ENCODE measurements around the gene DCAF5. TPM values are rescaled to one million over a fixed set of nuclear protein-coding genes. Genes with fewer than 3 reads are reported as not detected.

Gene DCAF5
- total RNA-seq, 1 donor = 24.2 TPM

- TF ChIP-seq CTCF (IDR thresholded peaks at IDR 0.05; ENCODE audit: insufficient read depth, low read depth, low read length) = no peak
- DNase-seq (ENCODE audit: low read depth) = peak; percentile 88
- no peak overlapping the region for H3K4me3 ChIP-seq (ENCODE audit: low read depth, low read length)
Measured at GRCh38 chr14:69044965-69045555, 107.9 kb downstream of the DCAF5 start.

GRCh38 chr14:69044296-69044695 is 108.6 kb downstream of the DCAF5 start:
- no peak for TF ChIP-seq CTCF (IDR thresholded peaks at IDR 0.05; ENCODE audit: insufficient read depth, low read depth, low read length)
- DNase-seq (ENCODE audit: low read depth) = no peak

GRCh38 chr14:69043596-69044260 is 109.2 kb downstream of the DCAF5 start:
- TF ChIP-seq CTCF (IDR thresholded peaks at IDR 0.05; ENCODE audit: insufficient read depth, low read depth, low read length) = no peak
- H3K4me3 ChIP-seq (ENCODE audit: low read depth, low read length) = no peak overlapping the region
- DNase-seq (ENCODE audit: low read depth) = peak; percentile 76

More at GRCh38 chr14:69044296-69044695, 108.6 kb downstream of the DCAF5 start:
- H3K4me3 ChIP-seq (ENCODE audit: low read depth, low read length) = no peak overlapping the region

GRCh38 chr14:69042787-69043444 is 110.0 kb downstream of the DCAF5 start:
- no peak for TF ChIP-seq CTCF (IDR thresholded peaks at IDR 0.05; ENCODE audit: insufficient read depth, low read depth, low read length)
- no peak overlapping the region for H3K4me3 ChIP-seq (ENCODE audit: low read depth, low read length)
- DNase-seq (ENCODE audit: low read depth) = peak; percentile 62

DNA sequence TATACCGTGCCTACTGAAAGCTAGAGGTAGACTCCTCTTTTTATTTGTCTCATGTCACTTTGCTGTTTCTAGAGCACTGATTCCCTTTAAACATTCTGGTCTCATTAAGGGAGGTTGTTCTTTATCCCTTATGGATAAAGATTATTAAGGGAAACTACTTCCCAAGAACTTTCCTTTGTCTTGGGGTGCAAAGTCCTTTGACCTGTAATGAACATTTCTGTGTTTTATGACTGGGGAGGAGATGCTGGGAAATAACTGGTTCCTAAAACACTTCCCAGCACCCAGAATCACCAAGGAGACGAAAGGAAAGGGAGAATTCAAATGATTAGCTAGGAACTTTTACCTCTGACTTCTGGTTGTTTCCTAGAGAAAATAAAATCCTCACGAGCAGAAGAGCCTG is 110.6 kb downstream of the DCAF5 start:
- no peak overlapping the region for H3K4me3 ChIP-seq (ENCODE audit: low read depth, low read length)
- DNase-seq (ENCODE audit: low read depth) = no peak
- no peak for TF ChIP-seq CTCF (IDR thresholded peaks at IDR 0.05; ENCODE audit: insufficient read depth, low read depth, low read length)

GRCh38 chr14:69041783-69042182 is 111.1 kb downstream of the DCAF5 start:
- no peak for DNase-seq (ENCODE audit: low read depth)
- TF ChIP-seq CTCF (IDR thresholded peaks at IDR 0.05; ENCODE audit: insufficient read depth, low read depth, low read length) = no peak
- no peak overlapping the region for H3K4me3 ChIP-seq (ENCODE audit: low read depth, low read length)

Data from fibroblast of villous mesenchyme (primary cell).